HG02885 (cell line): ENCODE data around the gene RAP1B.
A peak's percentile ranks its signal among the peaks of the same experiment; 100 is the strongest.

Experiments used
- ATAC-seq: cut with Tn5 transposase; IDR thresholded peaks from one replicate; pipeline ENCODE4 v1.9.1; 2021; ENCODE audit warnings: mild to moderate bottlenecking; ENCODE audit not compliant: unreplicated experiment, poor library complexity

Gene RAP1B

DNA sequence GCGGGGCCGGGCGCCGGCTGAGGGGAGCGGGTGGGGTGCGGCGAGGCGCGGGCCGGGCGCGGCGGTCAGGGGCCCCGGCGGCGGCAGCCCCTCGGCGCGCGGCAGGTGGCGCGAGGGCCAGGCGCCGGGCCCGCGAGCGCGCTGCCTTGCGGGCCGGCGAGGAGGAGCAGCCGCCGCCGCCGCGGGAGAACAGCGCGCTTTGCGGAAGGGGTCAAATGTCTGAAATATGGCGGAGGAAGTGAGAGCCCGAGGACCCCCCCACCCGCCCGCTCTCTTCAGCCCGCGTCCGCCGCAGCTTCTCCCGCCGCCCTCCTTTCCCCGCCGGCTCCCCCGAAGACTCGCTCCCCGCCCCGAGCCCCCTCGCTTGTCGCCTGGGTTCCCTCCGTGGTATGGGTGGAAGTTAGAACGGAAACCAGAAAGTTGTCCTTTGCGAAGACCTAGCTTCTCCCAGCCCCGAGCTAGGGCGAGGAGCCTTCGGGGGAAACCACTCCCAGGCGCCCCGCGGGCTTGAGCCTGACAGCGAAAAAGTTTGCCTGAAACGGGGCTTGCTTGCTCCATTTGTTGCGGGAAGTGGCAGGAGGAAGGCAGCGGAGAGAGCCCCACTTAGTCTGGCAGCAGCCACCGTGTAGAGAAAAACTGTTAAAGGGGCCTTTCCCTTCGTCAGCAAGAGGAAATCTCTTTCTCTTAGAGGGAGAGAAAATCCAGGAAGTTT lies 551 bp downstream of the RAP1B start:
- peak; percentile 32 for ATAC-seq

- ATAC-seq = no peak
These were observed 1.1 kb downstream of the RAP1B start for GRCh38 chr12:68611806-68612160.

DNA sequence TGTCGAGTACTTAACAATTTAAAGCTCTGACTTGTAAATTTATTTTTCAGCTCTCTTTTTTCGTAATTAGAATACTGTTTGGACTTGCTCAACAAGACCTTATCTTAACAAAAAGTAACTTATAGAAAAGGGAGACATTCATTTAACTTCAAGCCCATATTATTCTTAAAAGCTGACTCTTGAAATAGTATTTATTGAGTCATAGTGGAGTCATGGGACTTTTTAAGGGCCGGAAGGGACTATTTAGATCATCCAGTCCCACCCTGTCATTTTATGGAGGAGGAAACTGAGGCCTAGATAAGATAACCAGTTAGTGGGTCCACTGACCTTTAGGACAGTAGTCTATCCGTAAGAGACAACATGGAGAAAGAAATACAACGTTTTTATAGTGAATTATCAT lies 1.5 kb downstream of the RAP1B start:
- ATAC-seq = no peak

GRCh38 chr12:68612697-68613096 lies 2.0 kb downstream of the RAP1B start:
- ATAC-seq = no peak

DNA sequence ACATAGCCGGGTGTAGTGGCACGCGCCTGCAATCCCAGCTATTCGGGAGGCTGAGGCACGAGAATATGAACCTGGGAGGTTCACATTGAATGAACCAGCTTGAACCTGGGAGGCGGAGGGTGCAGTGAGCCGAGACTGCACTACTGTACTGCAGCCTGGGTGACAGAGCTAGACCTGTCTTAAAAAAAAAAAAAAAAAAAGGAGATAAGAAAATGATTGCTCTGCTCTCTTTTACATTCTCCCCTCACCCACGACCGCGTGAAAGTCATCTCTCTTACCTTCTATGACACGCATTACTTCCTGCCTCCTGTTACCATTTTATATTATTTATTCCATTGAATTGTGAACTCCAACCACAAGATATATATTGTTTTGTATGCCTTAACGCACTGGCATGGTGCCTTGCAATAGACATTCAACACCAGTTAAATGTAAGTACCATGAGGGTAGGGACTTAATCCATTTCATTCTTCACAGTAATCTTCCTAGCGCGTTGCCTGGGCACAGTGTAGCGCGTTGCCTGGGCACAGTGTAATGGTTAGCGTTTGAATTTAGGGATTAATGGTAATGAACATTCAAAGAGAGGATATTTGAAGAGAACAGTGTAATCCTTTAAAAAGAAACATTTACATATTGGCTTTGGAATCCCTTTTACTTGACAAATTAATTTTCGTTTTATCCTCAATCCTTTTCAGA lies 2.7 kb downstream of the RAP1B start:
- no peak for ATAC-seq

DNA sequence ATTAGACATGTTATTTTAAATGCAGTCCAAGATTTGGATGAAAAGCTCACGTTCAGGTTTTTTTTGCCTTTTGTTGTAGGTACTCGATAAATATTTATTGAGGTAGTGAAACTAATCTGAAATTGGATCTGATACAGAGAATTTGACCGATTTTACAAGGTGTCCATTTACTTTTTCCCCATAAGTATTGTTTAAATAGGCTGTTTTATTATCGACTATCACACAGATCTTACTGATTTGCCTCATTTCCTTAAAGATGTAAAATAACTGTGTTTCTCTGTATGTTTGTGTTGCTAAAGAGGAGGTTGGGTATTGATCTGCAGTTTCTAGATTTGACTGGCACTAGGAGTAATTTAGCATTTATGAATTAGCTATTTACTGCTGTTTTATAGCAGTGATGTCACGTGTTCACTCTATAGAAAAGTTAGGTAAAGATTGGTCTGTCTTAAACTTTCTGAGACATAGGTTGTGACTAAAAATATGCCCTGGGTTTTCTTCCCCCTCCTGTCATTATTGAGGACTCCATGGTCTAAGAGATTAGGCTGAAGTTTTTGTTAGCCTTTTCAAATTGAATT lies 3.5 kb downstream of the RAP1B start:
- ATAC-seq = no peak

GRCh38 chr12:68614769-68615168 lies 4.1 kb downstream of the RAP1B start:
- no peak for ATAC-seq

GRCh38 chr12:68617160-68617926 lies 6.6 kb downstream of the RAP1B start:
- no peak for ATAC-seq

DNA sequence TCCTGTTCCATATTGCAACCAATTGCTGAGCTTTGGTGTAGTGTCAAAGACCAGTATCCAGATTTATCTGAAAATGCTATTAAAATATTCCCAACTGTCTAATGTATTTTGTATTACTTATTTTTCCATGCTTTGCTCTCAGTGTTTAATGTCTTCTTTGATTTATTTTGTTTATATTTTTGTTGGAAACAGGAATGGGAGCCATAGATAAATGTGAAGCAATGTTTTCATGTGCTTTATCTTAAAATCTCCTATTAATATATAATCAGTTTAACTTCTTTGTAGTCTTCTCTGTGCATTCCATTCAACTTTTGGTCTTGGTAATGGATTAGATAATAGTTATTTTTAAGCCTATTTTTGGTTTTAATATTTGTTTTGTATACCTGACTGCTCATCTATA lies 8.8 kb downstream of the RAP1B start:
- no peak for ATAC-seq

DNA sequence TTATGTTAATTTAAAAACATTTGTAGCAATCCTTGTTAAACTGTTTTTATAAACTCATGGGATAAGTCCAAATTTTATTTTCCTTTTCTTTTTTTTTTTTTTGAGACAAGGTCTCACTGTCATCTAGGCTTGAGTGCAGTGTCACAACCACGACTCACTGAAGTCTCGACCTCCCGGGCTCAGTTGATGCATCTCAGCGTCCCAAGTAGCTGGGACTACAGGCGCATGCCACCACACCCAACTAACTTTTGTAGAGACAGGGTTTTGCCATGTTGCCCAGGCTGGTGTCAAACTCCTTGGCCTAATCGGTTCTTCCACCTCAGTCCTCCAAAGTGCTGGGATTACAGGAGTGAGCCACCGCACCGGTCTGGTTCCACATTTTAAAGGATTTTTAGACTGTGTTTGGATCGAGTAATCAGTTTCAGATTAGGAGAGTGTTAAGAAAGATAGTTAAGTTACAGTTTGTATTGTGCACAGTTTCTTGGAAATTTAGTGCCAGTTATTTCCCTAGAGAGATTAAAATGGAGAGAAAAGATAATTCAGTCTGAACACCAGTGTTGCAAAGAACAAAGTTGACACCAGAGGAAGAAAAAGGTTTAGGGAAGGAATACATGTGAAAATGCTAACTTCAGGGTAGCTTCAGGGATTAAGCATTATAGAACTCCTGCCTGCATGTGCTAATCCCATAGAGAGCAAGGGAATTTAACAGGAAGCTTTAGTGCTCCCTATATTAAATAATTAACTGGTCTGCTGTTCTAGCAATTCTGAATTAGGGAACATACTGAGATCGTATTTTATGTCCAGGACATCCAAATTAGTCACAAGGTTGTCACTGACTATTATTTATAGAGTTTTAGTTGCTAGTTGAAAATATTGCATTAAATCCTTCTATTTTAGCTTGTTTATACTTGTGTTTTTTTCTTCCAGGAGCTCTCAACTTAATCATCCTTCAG lies 10.1 kb downstream of the RAP1B start:
- ATAC-seq = no peak

DNA sequence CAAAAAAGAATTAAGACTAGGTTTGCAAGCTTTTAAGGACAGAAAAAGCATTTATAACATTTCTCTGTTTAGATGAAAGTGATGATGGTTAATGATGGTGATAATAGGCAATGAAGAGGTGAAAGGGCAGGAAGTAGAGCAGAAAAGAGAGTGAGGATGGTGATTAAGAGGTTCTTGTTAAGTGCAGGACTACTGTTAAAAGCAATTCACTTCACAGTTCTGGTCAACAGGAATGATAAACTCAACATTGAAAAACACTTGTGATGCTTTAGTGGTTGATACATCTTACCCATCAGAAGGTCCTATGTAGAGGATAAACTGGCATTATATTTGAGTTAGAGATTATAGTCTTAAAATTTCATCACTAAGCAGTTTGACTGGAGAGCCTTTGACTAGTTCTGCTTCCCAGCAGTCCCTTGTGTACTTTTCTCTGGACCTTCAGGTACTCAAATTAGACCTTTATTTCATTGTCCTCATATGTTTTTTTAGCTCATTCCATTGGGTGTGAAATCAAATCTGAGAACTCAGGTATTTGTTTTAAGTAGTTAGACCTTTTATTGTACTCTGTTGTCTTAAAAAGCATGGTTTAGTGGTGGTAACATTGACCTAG lies 10.9 kb downstream of the RAP1B start:
- no peak for ATAC-seq

GRCh38 chr12:68622250-68622649 lies 11.6 kb downstream of the RAP1B start:
- no peak for ATAC-seq

DNA sequence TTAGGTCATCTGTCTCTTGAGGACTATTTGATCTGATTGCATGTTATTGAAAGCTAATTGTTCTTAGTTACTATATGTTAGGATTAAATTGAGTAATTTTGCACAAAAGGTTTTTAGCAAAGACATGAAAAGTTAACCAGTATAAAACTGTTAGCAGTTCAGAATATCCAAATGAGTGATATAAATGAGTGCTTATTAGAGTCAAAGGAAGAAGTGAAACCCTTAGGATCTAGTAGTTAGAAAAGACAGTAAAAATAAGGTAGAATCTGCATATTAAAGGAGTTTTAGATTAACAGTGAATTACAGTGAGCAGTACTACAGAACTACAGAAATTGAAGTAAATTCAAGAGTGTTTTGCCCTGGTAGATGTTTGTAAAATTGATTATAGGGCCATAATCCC lies 12.4 kb downstream of the RAP1B start:
- ATAC-seq = no peak

GRCh38 chr12:68623984-68624383 lies 13.3 kb downstream of the RAP1B start:
- ATAC-seq = no peak

GRCh38 chr12:68624933-68625332 lies 14.2 kb downstream of the RAP1B start:
- no peak for ATAC-seq

- no peak for ATAC-seq
These were observed 17.1 kb downstream of the RAP1B start for GRCh38 chr12:68627673-68628319.

GRCh38 chr12:68628698-68629097 lies 18.0 kb downstream of the RAP1B start:
- ATAC-seq = no peak

DNA sequence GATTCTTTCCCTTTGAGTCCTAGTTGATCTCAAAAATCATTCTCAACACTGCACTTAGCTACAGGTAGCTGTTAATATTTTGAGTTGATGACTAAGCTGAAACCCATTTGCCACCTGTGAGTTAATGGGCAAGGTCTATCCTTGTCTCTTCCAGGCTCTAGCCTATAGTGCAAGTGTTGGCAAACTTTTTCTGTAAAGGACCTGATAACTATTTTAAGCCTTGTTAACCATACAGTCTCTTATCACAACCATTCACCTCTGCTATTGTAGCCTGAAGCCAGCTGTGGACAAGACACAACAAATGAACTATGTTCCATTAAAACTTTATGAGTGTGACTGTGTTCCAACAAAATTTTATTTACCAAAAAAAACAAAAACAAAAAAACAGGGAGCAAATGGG lies 19.4 kb downstream of the RAP1B start:
- no peak for ATAC-seq

GRCh38 chr12:68630598-68630997 lies 19.9 kb downstream of the RAP1B start:
- no peak for ATAC-seq
